Vagina (tissue), 2 donors: ENCODE measurements around the gene CCSER1.

Experiments used
- POLR2A ChIP-seq, 2 donors: fragments of 450-650 bp; IDR thresholded peaks; one replicate each; pipeline ENCODE4 v1.6.1; 2017; ENCODE audit warnings: antibody characterized with exemption in 2 of 2, mild to moderate bottlenecking in 2 of 2, moderate library complexity in 2 of 2
- TF ChIP-seq, protein P1 (sequence below), 3 experiments: fragments of 450-650 bp in 2 of 3; fragments of 200-600 bp in 1 of 3; sonication (generic) in 1 of 3; IDR thresholded peaks; one replicate each; pipeline ENCODE4 v1.5.1; 2017 to 2019; ENCODE audit warnings: antibody characterized with exemption in 3 of 3, mild to moderate bottlenecking in 2 of 3, moderate library complexity in 2 of 3

GRCh38 chr4:90845777-90846176 is 718.6 kb downstream of the CCSER1 start:
- TF ChIP-seq, protein P1, sequence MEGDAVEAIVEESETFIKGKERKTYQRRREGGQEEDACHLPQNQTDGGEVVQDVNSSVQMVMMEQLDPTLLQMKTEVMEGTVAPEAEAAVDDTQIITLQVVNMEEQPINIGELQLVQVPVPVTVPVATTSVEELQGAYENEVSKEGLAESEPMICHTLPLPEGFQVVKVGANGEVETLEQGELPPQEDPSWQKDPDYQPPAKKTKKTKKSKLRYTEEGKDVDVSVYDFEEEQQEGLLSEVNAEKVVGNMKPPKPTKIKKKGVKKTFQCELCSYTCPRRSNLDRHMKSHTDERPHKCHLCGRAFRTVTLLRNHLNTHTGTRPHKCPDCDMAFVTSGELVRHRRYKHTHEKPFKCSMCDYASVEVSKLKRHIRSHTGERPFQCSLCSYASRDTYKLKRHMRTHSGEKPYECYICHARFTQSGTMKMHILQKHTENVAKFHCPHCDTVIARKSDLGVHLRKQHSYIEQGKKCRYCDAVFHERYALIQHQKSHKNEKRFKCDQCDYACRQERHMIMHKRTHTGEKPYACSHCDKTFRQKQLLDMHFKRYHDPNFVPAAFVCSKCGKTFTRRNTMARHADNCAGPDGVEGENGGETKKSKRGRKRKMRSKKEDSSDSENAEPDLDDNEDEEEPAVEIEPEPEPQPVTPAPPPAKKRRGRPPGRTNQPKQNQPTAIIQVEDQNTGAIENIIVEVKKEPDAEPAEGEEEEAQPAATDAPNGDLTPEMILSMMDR (IDR thresholded peaks at IDR 0.05) = no peak
- no peak for TF ChIP-seq POLR2A (IDR thresholded peaks at IDR 0.05)
